OCI-LY1 (cell line): ENCODE measurements around the gene AQP11.

Experiments used
- H2AFZ ChIP-seq: fragments of 200-600 bp; sonication (generic), shearing (Covaris generic); 2 replicates; pipeline ENCODE4 v1.6.0; 2014; ENCODE audit warnings: antibody characterized with exemption, mild to moderate bottlenecking, low read length
- H3F3A ChIP-seq: fragments of 200-600 bp; sonication (generic), shearing (Covaris generic); 2 replicates; pipeline ENCODE4 v1.6.0; 2014; ENCODE audit warnings: mild to moderate bottlenecking, antibody characterized with exemption, low read length, moderate library complexity; ENCODE audit not compliant: insufficient read depth
- H3K27ac ChIP-seq: fragments of 200-600 bp; sonication (generic); 2 replicates; pipeline ENCODE4 v1.5.1; 2014; ENCODE audit warnings: low read length, mixed run types, mild to moderate bottlenecking, low read depth; ENCODE audit not compliant: poor library complexity, severe bottlenecking
- H3K27me3 ChIP-seq: fragments of 200-600 bp; sonication (generic); 2 replicates; pipeline ENCODE4 v1.6.0; 2014; ENCODE audit warnings: antibody characterized with exemption, mild to moderate bottlenecking, low read length, moderate library complexity; ENCODE audit not compliant: insufficient read depth
- H3K36me3 ChIP-seq: fragments of 200-600 bp; sonication (generic); 2 replicates; pipeline ENCODE4 v1.6.1; 2014; ENCODE audit warnings: mild to moderate bottlenecking, antibody characterized with exemption, low read length, moderate library complexity, mixed read lengths; ENCODE audit not compliant: insufficient read depth
- H3K4me1 ChIP-seq: fragments of 200-600 bp; sonication (generic); 2 replicates; pipeline ENCODE4 v1.5.1; 2014; ENCODE audit warnings: mild to moderate bottlenecking, low read length, moderate library complexity; ENCODE audit not compliant: insufficient read depth, severe bottlenecking
- H3K4me2 ChIP-seq: fragments of 200-600 bp; sonication (generic), shearing (Covaris generic); 2 replicates; pipeline ENCODE4 v1.6.1; 2014; ENCODE audit warnings: low read length
- H3K4me3 ChIP-seq: fragments of 200-600 bp; sonication (generic); 2 replicates; pipeline ENCODE4 v1.5.1; 2014; ENCODE audit warnings: low read length, low read depth, mild to moderate bottlenecking, mixed read lengths; ENCODE audit not compliant: poor library complexity, severe bottlenecking
- H3K79me2 ChIP-seq: fragments of 200-600 bp; shearing (Covaris generic); 2 replicates; pipeline ENCODE4 v1.6.1; 2016; ENCODE audit warnings: mixed run types, low read length, mixed read lengths; ENCODE audit not compliant: insufficient read depth
- H3K9ac ChIP-seq: fragments of 200-600 bp; sonication (generic), shearing (Covaris generic); 2 replicates; pipeline ENCODE4 v1.6.1; 2014; ENCODE audit warnings: mild to moderate bottlenecking, low read length, mixed read lengths
- H3K9me2 ChIP-seq: fragments of 200-600 bp; sonication (generic), shearing (Covaris generic); 2 replicates; pipeline ENCODE4 v1.6.1; 2014; ENCODE audit warnings: low read depth, mild to moderate bottlenecking, low read length, mixed read lengths
- H3K9me3 ChIP-seq: fragments of 200-600 bp; shearing (Covaris generic); 2 replicates; pipeline ENCODE4 v1.6.1; 2014; ENCODE audit warnings: low read length, mixed read lengths
- H4K20me1 ChIP-seq: fragments of 200-600 bp; sonication (generic), shearing (Covaris generic); 2 replicates; pipeline ENCODE4 v1.6.0; 2016; ENCODE audit warnings: mild to moderate bottlenecking, low read length; ENCODE audit not compliant: insufficient read depth
- EZH2 ChIP-seq: fragments of 200-600 bp; sonication (generic), shearing (Covaris generic); IDR thresholded peaks from 2 replicates; pipeline ENCODE4 v1.8.0; 2017; ENCODE audit warnings: borderline replicate concordance, mixed run types, mild to moderate bottlenecking, antibody characterized with exemption, low read length, moderate library complexity, mixed read lengths
- TF ChIP-seq, protein P1 (sequence below): fragments of 200-600 bp; sonication (generic), shearing (Covaris generic); IDR thresholded peaks from 2 replicates; pipeline ENCODE4 v1.5.1; 2017; ENCODE audit warnings: mild to moderate bottlenecking, antibody characterized with exemption, low read length, moderate library complexity, mixed read lengths

AQP11 gene

DNA sequence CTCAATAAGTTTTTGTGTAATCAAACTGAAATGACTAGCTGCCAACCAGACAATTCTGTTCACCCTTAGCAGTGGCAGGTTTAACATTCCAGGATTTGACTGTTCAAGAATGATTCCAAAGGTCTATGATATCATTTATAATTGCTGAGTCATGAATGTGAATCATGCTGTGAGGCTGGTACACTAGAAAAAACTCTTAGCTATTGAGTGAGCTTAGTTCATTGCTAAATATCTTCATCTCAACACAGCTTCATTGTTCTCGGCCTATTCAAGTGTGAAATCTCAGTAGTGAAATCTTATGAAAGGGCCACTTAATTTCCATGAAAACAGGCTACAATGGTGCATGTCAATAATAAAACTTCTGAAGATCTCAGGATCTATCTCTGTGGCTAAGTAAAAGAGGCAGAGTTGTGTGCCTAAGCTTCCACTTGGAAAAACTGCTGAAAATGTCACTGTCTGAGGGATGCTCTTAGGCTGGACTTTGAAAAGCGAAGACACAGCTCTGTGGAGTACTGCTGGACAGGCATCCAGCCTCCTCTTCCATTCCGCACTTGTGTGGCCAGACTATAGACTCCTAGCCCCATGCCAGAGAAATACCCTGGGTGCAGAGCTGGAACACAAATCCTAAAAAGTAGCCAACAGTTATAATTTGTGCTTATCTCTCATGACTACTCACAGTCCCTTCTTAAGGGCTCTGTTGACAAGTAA, 12.8 kb downstream of the AQP11 start:
- TF ChIP-seq, protein P1, sequence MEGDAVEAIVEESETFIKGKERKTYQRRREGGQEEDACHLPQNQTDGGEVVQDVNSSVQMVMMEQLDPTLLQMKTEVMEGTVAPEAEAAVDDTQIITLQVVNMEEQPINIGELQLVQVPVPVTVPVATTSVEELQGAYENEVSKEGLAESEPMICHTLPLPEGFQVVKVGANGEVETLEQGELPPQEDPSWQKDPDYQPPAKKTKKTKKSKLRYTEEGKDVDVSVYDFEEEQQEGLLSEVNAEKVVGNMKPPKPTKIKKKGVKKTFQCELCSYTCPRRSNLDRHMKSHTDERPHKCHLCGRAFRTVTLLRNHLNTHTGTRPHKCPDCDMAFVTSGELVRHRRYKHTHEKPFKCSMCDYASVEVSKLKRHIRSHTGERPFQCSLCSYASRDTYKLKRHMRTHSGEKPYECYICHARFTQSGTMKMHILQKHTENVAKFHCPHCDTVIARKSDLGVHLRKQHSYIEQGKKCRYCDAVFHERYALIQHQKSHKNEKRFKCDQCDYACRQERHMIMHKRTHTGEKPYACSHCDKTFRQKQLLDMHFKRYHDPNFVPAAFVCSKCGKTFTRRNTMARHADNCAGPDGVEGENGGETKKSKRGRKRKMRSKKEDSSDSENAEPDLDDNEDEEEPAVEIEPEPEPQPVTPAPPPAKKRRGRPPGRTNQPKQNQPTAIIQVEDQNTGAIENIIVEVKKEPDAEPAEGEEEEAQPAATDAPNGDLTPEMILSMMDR: no peak
- TF ChIP-seq EZH2: no peak
- Histone ChIP-seq H3K36me3 (peaks cover 11% of the 10 kb centered on the region; the same call in 1 of the 2 replicates), H3K9me2 (no peaks in the 10 kb centered on the region), H4K20me1 (no peaks in the 10 kb centered on the region), H3K4me3 (no peak overlapping the region), H3K27me3 (no peaks in the 10 kb centered on the region), H2AFZ (no peak overlapping the region), H3K9me3 (no peaks in the 10 kb centered on the region), H3K4me2 (no peak overlapping the region), H3K27ac (no peak overlapping the region), H3K4me1 (no peaks in the 10 kb centered on the region), H3F3A (no peaks in the 10 kb centered on the region), H3K79me2 (no peaks in the 10 kb centered on the region), H3K9ac (no peak overlapping the region)

DNA sequence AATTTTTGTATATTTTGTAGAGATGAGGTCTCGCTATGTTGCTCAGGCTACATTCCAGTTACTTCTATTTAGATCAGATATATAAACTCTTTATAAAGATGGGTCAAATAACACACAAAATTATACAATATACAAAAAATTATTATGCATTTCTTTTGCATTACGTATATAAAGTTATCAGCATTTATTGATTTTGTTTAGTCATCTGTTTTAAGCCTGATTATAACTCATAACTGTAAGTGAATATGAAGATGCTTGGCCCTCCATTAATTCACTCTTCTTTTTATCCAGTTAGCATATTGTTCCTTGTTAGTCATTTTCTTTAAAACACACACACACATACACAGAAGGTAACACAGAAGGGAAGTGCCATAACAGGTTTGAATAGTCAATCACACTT, 14.5 kb downstream of the AQP11 start:
- no peak overlapping the region for H3K4me3 ChIP-seq
- H4K20me1 ChIP-seq: no peaks in the 10 kb centered on the region
- no peak overlapping the region for H3K9ac ChIP-seq
- H3K27me3 ChIP-seq: no peaks in the 10 kb centered on the region
- H3K36me3 ChIP-seq: peaks cover 25% of the 10 kb centered on the region
- H3K4me2 ChIP-seq: no peak overlapping the region
- no peaks in the 10 kb centered on the region for H3K79me2 ChIP-seq
- H3K4me1 ChIP-seq: no peaks in the 10 kb centered on the region
- no peaks in the 10 kb centered on the region for H3K9me2 ChIP-seq
- H3K27ac ChIP-seq: no peak overlapping the region
- H2AFZ ChIP-seq: no peak overlapping the region
- no peaks in the 10 kb centered on the region for H3F3A ChIP-seq
- no peaks in the 10 kb centered on the region for H3K9me3 ChIP-seq
- TF ChIP-seq, protein P1: no peak
- no peak for TF ChIP-seq EZH2

DNA sequence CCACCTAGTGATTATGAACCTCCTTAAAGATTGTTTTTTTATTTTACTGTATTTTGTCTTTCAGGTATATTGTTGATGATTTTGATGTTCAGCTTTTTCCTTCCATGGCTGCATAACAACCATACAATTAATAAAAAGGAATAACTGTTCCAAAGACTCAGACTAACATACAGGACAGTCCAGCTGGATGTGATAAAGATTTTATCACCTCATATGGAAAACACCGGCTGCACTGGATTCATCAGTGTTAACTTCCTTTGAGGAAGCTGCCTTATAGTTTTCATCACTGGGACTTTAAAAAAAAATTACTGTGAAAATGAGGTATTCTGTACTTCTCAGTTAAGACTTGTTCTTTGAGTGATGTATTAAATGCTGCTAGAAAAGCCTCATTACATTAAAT, 19.5 kb downstream of the AQP11 start:
- Histone ChIP-seq H3K4me1 (no peaks in the 10 kb centered on the region), H3K9me3 (no peaks in the 10 kb centered on the region), H3K4me3 (no peak overlapping the region), H3K36me3 (peaks cover 50% of the 10 kb centered on the region), H3K27ac (no peak overlapping the region), H3K9ac (no peak overlapping the region), H3K9me2 (no peaks in the 10 kb centered on the region), H3K79me2 (no peaks in the 10 kb centered on the region), H3K27me3 (no peaks in the 10 kb centered on the region), H3F3A (no peaks in the 10 kb centered on the region), H2AFZ (no peak overlapping the region), H3K4me2 (no peak overlapping the region), H4K20me1 (no peaks in the 10 kb centered on the region)
- TF ChIP-seq, protein P1: no peak
- no peak for TF ChIP-seq EZH2
